ENCODE data around the gene PRKN.

The PRKN gene

GRCh38 chr6:161815965-161816364, 911.6 kb downstream of the PRKN start:
- no peak for TF ChIP-seq CTCF (IDR thresholded peaks at IDR 0.05; ENCODE audit: borderline replicate concordance, control extremely low read depth, extremely low read depth, insufficient read depth, missing control alignments)
- in situ Hi-C loops (cut with MboI; ENCODE audit: low sequenced_read_pairs, unreplicated experiment) = no loop called here
- no peak for DNase-seq (ENCODE audit: low spot score)

GRCh38 chr6:161813156-161813555, 914.4 kb downstream of the PRKN start:
- TF ChIP-seq CTCF (IDR thresholded peaks at IDR 0.05; ENCODE audit: borderline replicate concordance, control extremely low read depth, extremely low read depth, insufficient read depth, missing control alignments) = no peak
- in situ Hi-C loops (cut with MboI; ENCODE audit: low sequenced_read_pairs, unreplicated experiment) = no loop called here

GRCh38 chr6:161809971-161810370, 917.6 kb downstream of the PRKN start:
- in situ Hi-C loops (cut with MboI; ENCODE audit: low sequenced_read_pairs, unreplicated experiment) = no loop called here
- no peak for DNase-seq (ENCODE audit: low spot score)
- no peak for TF ChIP-seq CTCF (IDR thresholded peaks at IDR 0.05; ENCODE audit: borderline replicate concordance, control extremely low read depth, extremely low read depth, insufficient read depth, missing control alignments)

More at GRCh38 chr6:161813156-161813555, 914.4 kb downstream of the PRKN start:
- no peak for DNase-seq (ENCODE audit: low spot score)

- no peak for DNase-seq (ENCODE audit: low spot score)
- in situ Hi-C loops (cut with MboI; ENCODE audit: low sequenced_read_pairs, unreplicated experiment) = no loop called here
- no peak for TF ChIP-seq CTCF (IDR thresholded peaks at IDR 0.05; ENCODE audit: borderline replicate concordance, control extremely low read depth, extremely low read depth, insufficient read depth, missing control alignments)
These were observed 922.7 kb downstream of the PRKN start for GRCh38 chr6:161804838-161805237.

- in situ Hi-C loops (cut with MboI; ENCODE audit: low sequenced_read_pairs, unreplicated experiment) = no loop called here
These were observed 924.4 kb downstream of the PRKN start for GRCh38 chr6:161803131-161803530.

GRCh38 chr6:161802231-161802630, 925.3 kb downstream of the PRKN start:
- in situ Hi-C loops (cut with MboI; ENCODE audit: low sequenced_read_pairs, unreplicated experiment) = no loop called here
- DNase-seq (ENCODE audit: low spot score) = no peak
- TF ChIP-seq CTCF (IDR thresholded peaks at IDR 0.05; ENCODE audit: borderline replicate concordance, control extremely low read depth, extremely low read depth, insufficient read depth, missing control alignments) = no peak

More at GRCh38 chr6:161803131-161803530, 924.4 kb downstream of the PRKN start:
- no peak for DNase-seq (ENCODE audit: low spot score)
- no peak for TF ChIP-seq CTCF (IDR thresholded peaks at IDR 0.05; ENCODE audit: borderline replicate concordance, control extremely low read depth, extremely low read depth, insufficient read depth, missing control alignments)

Measured in GM13976 (cell line).